SK-N-SH treated with all-trans-retinoic acid at 6 μM for 48 hours (cell line): Measurements from ENCODE around the gene EMC9.

ENCODE experiments used
- ATAC-seq: fragments of 200-7000 bp; cut with Tn5 transposase; 3 replicates; pipeline ENCODE4 v1.9.1; 2020; ENCODE audit warnings: mild to moderate bottlenecking, moderate library complexity
- ARNTL ChIP-seq: fragments of 450-650 bp; formaldehyde crosslinking; IDR thresholded peaks from 2 replicates; pipeline ENCODE4 v1.5.0; 2020; ENCODE audit warnings: low read depth, mild to moderate bottlenecking, moderate library complexity, borderline replicate concordance
- CREB5 ChIP-seq: fragments of 250-450 bp; sonication (Bioruptor Pico); IDR thresholded peaks from 2 replicates; pipeline ENCODE4 v1.5.1; 2020; ENCODE audit warnings: low read depth, mild to moderate bottlenecking, moderate library complexity
- CSDC2 ChIP-seq: fragments of 250-450 bp; sonication (Bioruptor Pico); IDR thresholded peaks from 2 replicates; pipeline ENCODE4 v1.5.0; 2020; ENCODE audit warnings: mild to moderate bottlenecking, moderate library complexity
- GLIS3 ChIP-seq: fragments of 250-450 bp; sonication (Bioruptor Pico); IDR thresholded peaks from 2 replicates; pipeline ENCODE4 v1.5.0; 2020; ENCODE audit warnings: mild to moderate bottlenecking, moderate library complexity
- ISL1 ChIP-seq: fragments of 250-450 bp; sonication (Bioruptor Pico); IDR thresholded peaks from 2 replicates; pipeline ENCODE4 v2.1.2; 2022; ENCODE audit warnings: mild to moderate bottlenecking, moderate library complexity
- OSR1 ChIP-seq: fragments of 250-450 bp; sonication (Bioruptor Pico); IDR thresholded peaks from 2 replicates; pipeline ENCODE4 v1.8.0; 2022; ENCODE audit warnings: moderate library complexity, mild to moderate bottlenecking, inconsistent platforms
- PPARA ChIP-seq: fragments of 250-450 bp; sonication (Bioruptor Pico); IDR thresholded peaks from 2 replicates; pipeline ENCODE4 v1.5.0; 2020; ENCODE audit warnings: mild to moderate bottlenecking, borderline replicate concordance
- RARB ChIP-seq: fragments of 250-450 bp; sonication (Bioruptor Pico); IDR thresholded peaks from 2 replicates; pipeline ENCODE4 v1.8.0; 2021; ENCODE audit warnings: mild to moderate bottlenecking, moderate library complexity
- SNAI2 ChIP-seq: fragments of 250-450 bp; sonication (Bioruptor Pico); IDR thresholded peaks from 2 replicates; pipeline ENCODE4 v1.5.0; 2020; ENCODE audit warnings: mild to moderate bottlenecking, moderate library complexity
- TCF4 ChIP-seq: fragments of 250-450 bp; sonication (Bioruptor Pico); IDR thresholded peaks from 2 replicates; pipeline ENCODE4 v1.8.0; 2021; ENCODE audit warnings: mild to moderate bottlenecking, moderate library complexity, borderline replicate concordance
- TOX ChIP-seq: fragments of 250-450 bp; sonication (Bioruptor Pico); IDR thresholded peaks from 2 replicates; pipeline ENCODE4 v1.8.0; 2021; ENCODE audit warnings: mild to moderate bottlenecking, moderate library complexity, borderline replicate concordance
- ZFP3 ChIP-seq: fragments of 250-450 bp; sonication (Bioruptor Pico); IDR thresholded peaks from 2 replicates; pipeline ENCODE4 v1.5.0; 2020; ENCODE audit warnings: mild to moderate bottlenecking, moderate library complexity
- ZFP30 ChIP-seq: fragments of 450-650 bp; formaldehyde crosslinking; IDR thresholded peaks from 2 replicates; pipeline ENCODE4 v1.5.0; 2022; ENCODE audit warnings: mild to moderate bottlenecking, moderate library complexity
- ZNF565 ChIP-seq: fragments of 450-650 bp; formaldehyde crosslinking; conservative IDR thresholded peaks from 2 replicates; pipeline ENCODE4 v1.5.0; 2020; ENCODE audit warnings: low read depth, mild to moderate bottlenecking, moderate library complexity
- ZNF70 ChIP-seq: fragments of 450-650 bp; formaldehyde crosslinking; IDR thresholded peaks from 2 replicates; pipeline ENCODE4 v1.5.0; 2020; ENCODE audit warnings: mild to moderate bottlenecking, moderate library complexity
- ZNF8 ChIP-seq: fragments of 450-650 bp; formaldehyde crosslinking; IDR thresholded peaks from 2 replicates; pipeline ENCODE4 v1.5.0; 2020; ENCODE audit warnings: mild to moderate bottlenecking, moderate library complexity
- TF ChIP-seq, protein P1 (sequence below): fragments of 250-450 bp; sonication (Bioruptor Pico); IDR thresholded peaks from 2 replicates; pipeline ENCODE4 v1.8.0; 2021; ENCODE audit warnings: low read depth, mild to moderate bottlenecking, moderate library complexity, borderline replicate concordance
- TF ChIP-seq, protein P2 (sequence below): fragments of 250-450 bp; sonication (Bioruptor Pico); IDR thresholded peaks from 2 replicates; pipeline ENCODE4 v1.5.1; 2021; ENCODE audit warnings: mild to moderate bottlenecking, moderate library complexity
- TF ChIP-seq, protein P3 (sequence below): fragments of 250-450 bp; sonication (Bioruptor Pico); IDR thresholded peaks from 2 replicates; pipeline ENCODE4 v1.5.0; 2020; ENCODE audit warnings: mild to moderate bottlenecking, moderate library complexity
- TF ChIP-seq, protein P4 (sequence below): fragments of 250-450 bp; sonication (Bioruptor Pico); IDR thresholded peaks from 2 replicates; pipeline ENCODE4 v1.8.0; 2020; ENCODE audit warnings: mild to moderate bottlenecking, moderate library complexity, borderline replicate concordance

Gene EMC9

GRCh38 chr14:24122416-24122815, 19.0 kb downstream of the EMC9 start:
- TF ChIP-seq ARNTL (CRISPR knock-in tag) (no peak), OSR1 (CRISPR knock-in tag) (no peak), ZNF70 (CRISPR knock-in tag) (no peak), SNAI2 (CRISPR knock-in tag) (no peak), ZNF565 (no peak), CSDC2 (no peak), PPARA (CRISPR knock-in tag) (no peak), TOX (CRISPR knock-in tag) (no peak)
- TF ChIP-seq, protein P1, sequence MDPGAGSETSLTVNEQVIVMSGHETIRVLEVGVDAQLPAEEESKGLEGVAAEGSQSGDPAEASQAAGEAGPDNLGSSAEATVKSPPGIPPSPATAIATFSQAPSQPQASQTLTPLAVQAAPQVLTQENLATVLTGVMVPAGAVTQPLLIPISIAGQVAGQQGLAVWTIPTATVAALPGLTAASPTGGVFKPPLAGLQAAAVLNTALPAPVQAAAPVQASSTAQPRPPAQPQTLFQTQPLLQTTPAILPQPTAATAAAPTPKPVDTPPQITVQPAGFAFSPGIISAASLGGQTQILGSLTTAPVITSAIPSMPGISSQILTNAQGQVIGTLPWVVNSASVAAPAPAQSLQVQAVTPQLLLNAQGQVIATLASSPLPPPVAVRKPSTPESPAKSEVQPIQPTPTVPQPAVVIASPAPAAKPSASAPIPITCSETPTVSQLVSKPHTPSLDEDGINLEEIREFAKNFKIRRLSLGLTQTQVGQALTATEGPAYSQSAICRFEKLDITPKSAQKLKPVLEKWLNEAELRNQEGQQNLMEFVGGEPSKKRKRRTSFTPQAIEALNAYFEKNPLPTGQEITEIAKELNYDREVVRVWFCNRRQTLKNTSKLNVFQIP (CRISPR knock-in tag) = no peak
- TF ChIP-seq, protein P2, sequence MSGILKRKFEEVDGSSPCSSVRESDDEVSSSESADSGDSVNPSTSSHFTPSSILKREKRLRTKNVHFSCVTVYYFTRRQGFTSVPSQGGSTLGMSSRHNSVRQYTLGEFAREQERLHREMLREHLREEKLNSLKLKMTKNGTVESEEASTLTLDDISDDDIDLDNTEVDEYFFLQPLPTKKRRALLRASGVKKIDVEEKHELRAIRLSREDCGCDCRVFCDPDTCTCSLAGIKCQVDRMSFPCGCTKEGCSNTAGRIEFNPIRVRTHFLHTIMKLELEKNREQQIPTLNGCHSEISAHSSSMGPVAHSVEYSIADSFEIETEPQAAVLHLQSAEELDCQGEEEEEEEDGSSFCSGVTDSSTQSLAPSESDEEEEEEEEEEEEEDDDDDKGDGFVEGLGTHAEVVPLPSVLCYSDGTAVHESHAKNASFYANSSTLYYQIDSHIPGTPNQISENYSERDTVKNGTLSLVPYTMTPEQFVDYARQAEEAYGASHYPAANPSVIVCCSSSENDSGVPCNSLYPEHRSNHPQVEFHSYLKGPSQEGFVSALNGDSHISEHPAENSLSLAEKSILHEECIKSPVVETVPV (CRISPR knock-in tag) = no peak
- TF ChIP-seq, all 23 proteins: peak for 0
- ATAC-seq = no peak

GRCh38 chr14:24121210-24121609, 20.2 kb downstream of the EMC9 start:
- no peak for TF ChIP-seq ZFP3 (CRISPR knock-in tag)
- TF ChIP-seq, protein P2 (CRISPR knock-in tag) = no peak
- TF ChIP-seq, protein P3, sequence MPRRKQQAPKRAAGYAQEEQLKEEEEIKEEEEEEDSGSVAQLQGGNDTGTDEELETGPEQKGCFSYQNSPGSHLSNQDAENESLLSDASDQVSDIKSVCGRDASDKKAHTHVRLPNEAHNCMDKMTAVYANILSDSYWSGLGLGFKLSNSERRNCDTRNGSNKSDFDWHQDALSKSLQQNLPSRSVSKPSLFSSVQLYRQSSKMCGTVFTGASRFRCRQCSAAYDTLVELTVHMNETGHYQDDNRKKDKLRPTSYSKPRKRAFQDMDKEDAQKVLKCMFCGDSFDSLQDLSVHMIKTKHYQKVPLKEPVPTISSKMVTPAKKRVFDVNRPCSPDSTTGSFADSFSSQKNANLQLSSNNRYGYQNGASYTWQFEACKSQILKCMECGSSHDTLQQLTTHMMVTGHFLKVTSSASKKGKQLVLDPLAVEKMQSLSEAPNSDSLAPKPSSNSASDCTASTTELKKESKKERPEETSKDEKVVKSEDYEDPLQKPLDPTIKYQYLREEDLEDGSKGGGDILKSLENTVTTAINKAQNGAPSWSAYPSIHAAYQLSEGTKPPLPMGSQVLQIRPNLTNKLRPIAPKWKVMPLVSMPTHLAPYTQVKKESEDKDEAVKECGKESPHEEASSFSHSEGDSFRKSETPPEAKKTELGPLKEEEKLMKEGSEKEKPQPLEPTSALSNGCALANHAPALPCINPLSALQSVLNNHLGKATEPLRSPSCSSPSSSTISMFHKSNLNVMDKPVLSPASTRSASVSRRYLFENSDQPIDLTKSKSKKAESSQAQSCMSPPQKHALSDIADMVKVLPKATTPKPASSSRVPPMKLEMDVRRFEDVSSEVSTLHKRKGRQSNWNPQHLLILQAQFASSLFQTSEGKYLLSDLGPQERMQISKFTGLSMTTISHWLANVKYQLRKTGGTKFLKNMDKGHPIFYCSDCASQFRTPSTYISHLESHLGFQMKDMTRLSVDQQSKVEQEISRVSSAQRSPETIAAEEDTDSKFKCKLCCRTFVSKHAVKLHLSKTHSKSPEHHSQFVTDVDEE = no peak
- no peak for TF ChIP-seq PPARA (CRISPR knock-in tag)
- no peak for TF ChIP-seq CSDC2
- no peak for TF ChIP-seq ZNF70 (CRISPR knock-in tag)
- ATAC-seq = no peak

- TF ChIP-seq GLIS3 = no peak
- TF ChIP-seq CREB5 (CRISPR knock-in tag) = no peak
- TF ChIP-seq, protein P2 (CRISPR knock-in tag) = no peak
- TF ChIP-seq, protein P4, sequence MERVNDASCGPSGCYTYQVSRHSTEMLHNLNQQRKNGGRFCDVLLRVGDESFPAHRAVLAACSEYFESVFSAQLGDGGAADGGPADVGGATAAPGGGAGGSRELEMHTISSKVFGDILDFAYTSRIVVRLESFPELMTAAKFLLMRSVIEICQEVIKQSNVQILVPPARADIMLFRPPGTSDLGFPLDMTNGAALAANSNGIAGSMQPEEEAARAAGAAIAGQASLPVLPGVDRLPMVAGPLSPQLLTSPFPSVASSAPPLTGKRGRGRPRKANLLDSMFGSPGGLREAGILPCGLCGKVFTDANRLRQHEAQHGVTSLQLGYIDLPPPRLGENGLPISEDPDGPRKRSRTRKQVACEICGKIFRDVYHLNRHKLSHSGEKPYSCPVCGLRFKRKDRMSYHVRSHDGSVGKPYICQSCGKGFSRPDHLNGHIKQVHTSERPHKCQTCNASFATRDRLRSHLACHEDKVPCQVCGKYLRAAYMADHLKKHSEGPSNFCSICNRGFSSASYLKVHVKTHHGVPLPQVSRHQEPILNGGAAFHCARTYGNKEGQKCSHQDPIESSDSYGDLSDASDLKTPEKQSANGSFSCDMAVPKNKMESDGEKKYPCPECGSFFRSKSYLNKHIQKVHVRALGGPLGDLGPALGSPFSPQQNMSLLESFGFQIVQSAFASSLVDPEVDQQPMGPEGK (CRISPR knock-in tag) = no peak
- TF ChIP-seq, protein P3 = no peak
- TF ChIP-seq ISL1 (CRISPR knock-in tag) = no peak
- TF ChIP-seq TCF4 (CRISPR knock-in tag) = no peak
- TF ChIP-seq OSR1 (CRISPR knock-in tag) = no peak
- no peak for TF ChIP-seq RARB (CRISPR knock-in tag)
- TF ChIP-seq ZNF8 = no peak
- TF ChIP-seq SNAI2 (CRISPR knock-in tag) = no peak
- TF ChIP-seq CSDC2 = no peak
- no peak for TF ChIP-seq ZFP30 (CRISPR knock-in tag)
- no peak for TF ChIP-seq ZNF565
- TF ChIP-seq, all 23 proteins: peak for 0
Measured at GRCh38 chr14:24119691-24120090, 21.7 kb downstream of the EMC9 start.

More at GRCh38 chr14:24119691-24120090, 21.7 kb downstream of the EMC9 start:
- no peak for ATAC-seq
